Measurements from ENCODE around the gene BMPR1B.

- no peak for TF ChIP-seq CTCF (IDR thresholded peaks at IDR 0.05)
- TF ChIP-seq EP300 (IDR thresholded peaks at IDR 0.05) = no peak
- TF ChIP-seq POLR2AphosphoS5 (IDR thresholded peaks at IDR 0.05) = no peak
- TF ChIP-seq POLR2A (IDR thresholded peaks at IDR 0.05) = no peak
Measured at GRCh38 chr4:95120456-95120855, 362.7 kb downstream of the BMPR1B start.

All from gastroesophageal sphincter (tissue), 3 donors.